ENCODE measurements around the gene MRPL27. TPM values are rescaled to one million over a fixed set of nuclear protein-coding genes. Genes with fewer than 3 reads are reported as not detected.

MRPL27 gene
- total RNA-seq, 3 donors from 2014 or later, result 63.7 to 90.3 (median 80.2) TPM

- DNase-seq, result no peak
- Histone ChIP-seq H3K4me3 (no peak overlapping the region), H3K36me3 (ENCODE audit: low read depth) (peaks cover 13% of the 10 kb centered on the region), H3K4me1 (ENCODE audit: low read depth) (peaks cover 21% of the 10 kb centered on the region), H3K9me3 (no peaks in the 10 kb centered on the region)
- no peak for ATAC-seq
- TF ChIP-seq CTCF (IDR thresholded peaks at IDR 0.05), result no peak
- intact Hi-C loops (cut with DNase I, micrococcal nuclease), result no loop called here
These were observed 19.6 kb upstream of the MRPL27 start for GRCh38 chr17:50392621-50393020.

GRCh38 chr17:50389534-50389933 lies 16.6 kb upstream of the MRPL27 start:
- Histone ChIP-seq H3K4me1 (ENCODE audit: low read depth) (peaks cover 4% of the 10 kb centered on the region), H3K9me3 (no peaks in the 10 kb centered on the region), H3K4me3 (no peak overlapping the region), H3K36me3 (ENCODE audit: low read depth) (peaks cover 19% of the 10 kb centered on the region)
- DNase-seq (no peak), ATAC-seq (no peak)
- intact Hi-C loops (cut with DNase I, micrococcal nuclease), result no loop called here
- no peak for TF ChIP-seq CTCF (IDR thresholded peaks at IDR 0.05)

GRCh38 chr17:50388728-50389127 lies 15.7 kb upstream of the MRPL27 start:
- ATAC-seq (no peak), DNase-seq (no peak)
- Histone ChIP-seq H3K4me3 (no peak overlapping the region), H3K9me3 (no peaks in the 10 kb centered on the region), H3K4me1 (ENCODE audit: low read depth) (no peaks in the 10 kb centered on the region), H3K36me3 (ENCODE audit: low read depth) (peaks cover 20% of the 10 kb centered on the region)
- no peak for TF ChIP-seq CTCF (IDR thresholded peaks at IDR 0.05)
- intact Hi-C loops (cut with DNase I, micrococcal nuclease), result no loop called here

GRCh38 chr17:50386510-50386909 lies 13.5 kb upstream of the MRPL27 start:
- ATAC-seq (no peak), DNase-seq (no peak)
- H3K9me3 ChIP-seq, result no peaks in the 10 kb centered on the region
- no peak overlapping the region for H3K4me3 ChIP-seq
- TF ChIP-seq CTCF (IDR thresholded peaks at IDR 0.05), result no peak
- H3K4me1 ChIP-seq (ENCODE audit: low read depth), result no peaks in the 10 kb centered on the region
- intact Hi-C loops (cut with DNase I, micrococcal nuclease), result no loop called here
- peaks cover 23% of the 10 kb centered on the region for H3K36me3 ChIP-seq (ENCODE audit: low read depth)

GRCh38 chr17:50382931-50383330 lies 9.9 kb upstream of the MRPL27 start:
- no peak for ATAC-seq
- no peaks in the 10 kb centered on the region for H3K9me3 ChIP-seq
- H3K4me3 ChIP-seq, result no peak overlapping the region
- no peak for DNase-seq
- intact Hi-C loops (cut with DNase I, micrococcal nuclease), result no loop called here
- H3K36me3 ChIP-seq (ENCODE audit: low read depth), result peaks cover 15% of the 10 kb centered on the region
- TF ChIP-seq CTCF (IDR thresholded peaks at IDR 0.05), result no peak
- H3K4me1 ChIP-seq (ENCODE audit: low read depth), result no peaks in the 10 kb centered on the region

GRCh38 chr17:50381920-50382319 lies 8.9 kb upstream of the MRPL27 start:
- intact Hi-C loops (cut with DNase I, micrococcal nuclease), result no loop called here
- DNase-seq (no peak), ATAC-seq (no peak)
- Histone ChIP-seq H3K4me3 (no peak overlapping the region), H3K4me1 (ENCODE audit: low read depth) (no peaks in the 10 kb centered on the region), H3K9me3 (no peaks in the 10 kb centered on the region), H3K36me3 (ENCODE audit: low read depth) (peaks cover 15% of the 10 kb centered on the region)
- TF ChIP-seq CTCF (IDR thresholded peaks at IDR 0.05), result no peak

All from mucosa of descending colon (tissue), 3 donors.